ENCODE results near the gene GRXCR2.

DNA sequence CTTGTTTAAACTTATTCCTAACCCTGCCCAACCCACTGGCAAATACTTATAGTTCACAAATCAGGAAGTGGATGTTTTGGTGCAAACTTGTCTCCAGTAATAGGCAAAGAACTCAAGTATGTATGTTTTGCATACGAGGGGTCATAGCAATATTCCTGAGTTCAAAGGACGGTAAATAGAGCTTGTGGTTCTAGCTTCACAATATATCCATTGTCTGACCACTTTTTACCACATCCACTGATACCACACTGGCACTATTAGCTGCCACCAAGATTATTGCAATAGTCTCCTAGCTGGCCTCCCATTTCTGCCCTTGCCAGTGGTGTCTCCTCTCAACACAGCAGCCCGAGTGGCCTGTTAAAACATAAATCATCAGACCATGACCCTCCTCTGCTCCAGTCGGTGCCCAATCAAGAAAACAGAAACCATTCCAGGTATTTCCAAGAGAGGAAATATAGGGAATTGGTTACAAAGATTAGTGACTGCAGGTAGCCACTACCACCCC lies 17.0 kb downstream of the GRXCR2 start:
- TF ChIP-seq ZNF274 (IDR thresholded peaks at IDR 0.05; ENCODE audit: low read depth, low read length), result no peak
- no peak for TF ChIP-seq YY1 (IDR thresholded peaks at IDR 0.05; ENCODE audit: insufficient read depth, insufficient read length)
- TF ChIP-seq SUZ12 (IDR thresholded peaks at IDR 0.05; ENCODE audit: extremely low read depth, insufficient read depth, insufficient read length), result no peak

Data from NT2/D1 (cell line).